Measurements from ENCODE around the gene CYP20A1. TPM values are rescaled to one million over a fixed set of nuclear protein-coding genes. Genes with fewer than 3 reads are reported as not detected.
A peak's percentile ranks its signal among the peaks of the same experiment; 100 is the strongest.

Gene CYP20A1
- total and polyA plus RNA-seq, 2 of the 8 experiments (the other 6 are each of a cell fraction or from before 2014, with no cell fraction given): 6.2 to 21.5 TPM

GRCh38 chr2:203330434-203330833 lies 91.6 kb downstream of the CYP20A1 start:
- no peak overlapping the region for H2AFZ ChIP-seq (ENCODE audit: low read length)
- peaks cover 20 to 66% of the 10 kb centered on the region in 2 experiments for H3K79me2 ChIP-seq (ENCODE audit: control insufficient read depth in 1 of 2, insufficient read depth in 2 of 2, low read length in 2 of 2)
- peaks cover 1 to 3% of the 10 kb centered on the region in 2 experiments for H4K20me1 ChIP-seq (replicated peaks in 1 of 2; ENCODE audit: control insufficient read depth in 1 of 2, insufficient read depth in 2 of 2, low read length in 2 of 2)
- TF ChIP-seq CEBPB (IDR thresholded peaks at IDR 0.05; ENCODE audit: low read depth, low read length): peak; percentile 44; the same call in 1 of the 2 replicates
- TF ChIP-seq USF2 (IDR thresholded peaks at IDR 0.05; ENCODE audit: low read length): no peak
- TF ChIP-seq SRF (IDR thresholded peaks at IDR 0.05; ENCODE audit: low read depth, low read length): no peak
- no peak for TF ChIP-seq FOSL1 (IDR thresholded peaks at IDR 0.05; ENCODE audit: insufficient read depth, low read depth, low read length)
- no peak for TF ChIP-seq ATF3 (IDR thresholded peaks at IDR 0.05; ENCODE audit: insufficient read depth, low read depth, low read length)

More at GRCh38 chr2:203330434-203330833, 91.6 kb downstream of the CYP20A1 start:
- Histone ChIP-seq H3K27me3 (replicated peaks in 1 of 4; ENCODE audit: control insufficient read depth in 3 of 4, extremely low read depth in 1 of 4, insufficient read depth in 3 of 4, low read length in 3 of 4) (no peaks in the 10 kb centered on the region), H4K5ac (ENCODE audit: insufficient read length, low read depth, low read length) (no peak overlapping the region), H2BK5ac (ENCODE audit: low read depth, low read length) (no peak overlapping the region), H3K18ac (ENCODE audit: extremely low read depth, low read length) (no peak overlapping the region), H3K4me3 (ENCODE audit: extremely low read depth in 1 of 4, insufficient read depth in 2 of 4, low read depth in 3 of 4, low read length in 4 of 4) (peak overlapping the region in 2 of 4 experiments; percentile 6 to 99; a peak in 3 of 8 replicates), H3K23ac (ENCODE audit: insufficient read length) (no peak overlapping the region), H3K27ac (ENCODE audit: low read depth, low read length) (no peak overlapping the region), H4K91ac (replicated peaks; ENCODE audit: insufficient read length, low read length) (no peak overlapping the region), H2BK120ac (replicated peaks; ENCODE audit: low read depth, low read length) (no peak overlapping the region), H3K56ac (replicated peaks; ENCODE audit: insufficient read length, low read depth, low read length) (no peak overlapping the region), H3K4me2 (ENCODE audit: insufficient read depth in 1 of 2, low read depth in 2 of 2, low read length in 2 of 2) (peak overlapping the region; percentile 62 to 89; a peak in 3 of 4 replicates), H3K36me3 (ENCODE audit: control insufficient read depth in 2 of 4, insufficient read depth in 4 of 4, low read length in 3 of 4) (no peaks in the 10 kb centered on the region; a peak in 1 of 8 replicates), H3K4ac (replicated peaks; ENCODE audit: insufficient read length, low read depth, low read length) (no peak overlapping the region), H2BK15ac (ENCODE audit: low read length) (no peak overlapping the region), H2AK5ac (ENCODE audit: low read depth, low read length) (no peak overlapping the region), H3K9me3 (ENCODE audit: insufficient read depth in 2 of 2, low read depth in 1 of 2, low read length in 1 of 2) (no peaks in the 10 kb centered on the region), H3K4me1 (replicated peaks in 1 of 4; ENCODE audit: control insufficient read depth in 3 of 4, insufficient read depth in 4 of 4, low read length in 3 of 4) (peaks cover 0 to 2% (median 0%) of the 10 kb centered on the region in 4 experiments; a peak in 1 of 7 replicates), H3K79me1 (ENCODE audit: low read depth, low read length) (no peaks in the 10 kb centered on the region; the same call in 1 of the 2 replicates), H3K14ac (ENCODE audit: insufficient read length) (no peak overlapping the region), H3K9ac (replicated peaks in 1 of 4; ENCODE audit: extremely low read depth in 1 of 4, low read depth in 3 of 4, low read length in 3 of 4) (peak overlapping the region in 1 of 4 experiments; percentile 26; a peak in 1 of 7 replicates), H2BK20ac (ENCODE audit: low read length) (no peak overlapping the region), H3K23me2 (ENCODE audit: low read depth, low read length) (peaks cover 4% of the 10 kb centered on the region; the same call in 1 of the 2 replicates), H2BK12ac (ENCODE audit: low read depth, low read length) (no peak overlapping the region), H4K8ac (ENCODE audit: extremely low read depth, insufficient read depth, low read length) (no peak overlapping the region)
- DNase-seq (ENCODE audit: low read depth in 1 of 2, low spot score in 2 of 2) (no peak), FAIRE-seq (no peak)
- POLR2A ChIA-PET (ENCODE audit: partially characterized antibody): interaction anchor here (1.9 to 3.9 kb wide), 2 partner anchors 9 to 11 kb away, joined by 8 to 40 read pairs; no protein-coding TSS in a partner anchor
- CTCF ChIA-PET (ENCODE audit: partially characterized antibody): interaction anchor here (0.6 to 0.9 kb wide), 2 partner anchors 30 to 717 kb away, joined by 3 to 6 read pairs; no protein-coding TSS in a partner anchor
